A673 (cell line): Measurements from ENCODE around the gene NGEF.

Source experiments
- CTCF ChIP-seq: fragments of 300-800, 200-600 bp; sonication (generic); conservative IDR thresholded peaks from 2 replicates; pipeline ENCODE4 v1.5.1; 2017; ENCODE audit warnings: low read depth, mild to moderate bottlenecking, antibody characterized with exemption, low read length, moderate library complexity, mixed read lengths
- EZH2 ChIP-seq: fragments of 200-600 bp; sonication (generic); IDR thresholded peaks from 2 replicates; pipeline ENCODE4 v1.6.1; 2017; ENCODE audit warnings: borderline replicate concordance, low read depth, mild to moderate bottlenecking, mixed read lengths, antibody characterized with exemption, low read length; ENCODE audit not compliant: poor library complexity, severe bottlenecking

- TF ChIP-seq CTCF: no peak
- TF ChIP-seq EZH2: no peak
These were observed 19.7 kb downstream of the NGEF start for GRCh38 chr2:232993231-232993821.
